ENCODE measurements around the gene TXK.

DNA sequence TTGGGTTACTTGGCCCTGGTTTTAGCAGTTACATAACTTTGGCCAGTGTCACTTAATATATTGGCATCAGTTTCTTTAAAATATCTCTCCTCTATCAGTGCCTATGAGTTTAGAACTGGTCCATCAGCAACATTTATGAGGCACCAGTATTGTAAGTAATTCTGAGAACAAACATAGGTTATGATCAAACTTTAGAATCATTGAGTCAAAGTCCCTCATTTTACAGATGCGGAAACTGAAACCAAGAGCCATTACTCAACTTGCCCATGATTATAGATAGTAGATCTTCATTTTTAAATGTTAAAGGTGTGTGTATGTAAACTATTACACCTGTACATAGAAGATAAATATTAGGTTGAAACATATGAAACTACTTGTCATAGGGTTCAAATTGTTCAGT lies 113.0 kb downstream of the TXK start:
- TF ChIP-seq POLR2AphosphoS5 (IDR thresholded peaks at IDR 0.05): no peak
- TF ChIP-seq, protein P1, sequence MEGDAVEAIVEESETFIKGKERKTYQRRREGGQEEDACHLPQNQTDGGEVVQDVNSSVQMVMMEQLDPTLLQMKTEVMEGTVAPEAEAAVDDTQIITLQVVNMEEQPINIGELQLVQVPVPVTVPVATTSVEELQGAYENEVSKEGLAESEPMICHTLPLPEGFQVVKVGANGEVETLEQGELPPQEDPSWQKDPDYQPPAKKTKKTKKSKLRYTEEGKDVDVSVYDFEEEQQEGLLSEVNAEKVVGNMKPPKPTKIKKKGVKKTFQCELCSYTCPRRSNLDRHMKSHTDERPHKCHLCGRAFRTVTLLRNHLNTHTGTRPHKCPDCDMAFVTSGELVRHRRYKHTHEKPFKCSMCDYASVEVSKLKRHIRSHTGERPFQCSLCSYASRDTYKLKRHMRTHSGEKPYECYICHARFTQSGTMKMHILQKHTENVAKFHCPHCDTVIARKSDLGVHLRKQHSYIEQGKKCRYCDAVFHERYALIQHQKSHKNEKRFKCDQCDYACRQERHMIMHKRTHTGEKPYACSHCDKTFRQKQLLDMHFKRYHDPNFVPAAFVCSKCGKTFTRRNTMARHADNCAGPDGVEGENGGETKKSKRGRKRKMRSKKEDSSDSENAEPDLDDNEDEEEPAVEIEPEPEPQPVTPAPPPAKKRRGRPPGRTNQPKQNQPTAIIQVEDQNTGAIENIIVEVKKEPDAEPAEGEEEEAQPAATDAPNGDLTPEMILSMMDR (IDR thresholded peaks at IDR 0.05): no peak
- no peak for TF ChIP-seq POLR2A (IDR thresholded peaks at IDR 0.05)
